GM12878 (cell line): ENCODE measurements around the gene KHDC1L. TPM values are rescaled to one million over a fixed set of nuclear protein-coding genes. Genes with fewer than 3 reads are reported as not detected.

Experiments
- ATAC-seq: fragments of 200-7000 bp; cut with Tn5 transposase; 3 replicates; pipeline ENCODE4 v1.9.1; 2020; ENCODE audit warnings: mild to moderate bottlenecking, moderate library complexity
- BruUV-seq: library from RNA; stranded (reverse); fragments of 400-500 nt; replicated peaks from 2 replicates; lab custom pipeline; 2021; lab: Mats Ljungman, UMichigan
- CTCF ChIA-PET: fragments of 300-600 bp; sonication (Branson Sonifier 250); formaldehyde crosslinking; extraction: SDS; loops from one replicate; lab custom pipeline; 2021; ENCODE audit warnings: inconsistent platforms; lab: Yijun Ruan, JAX
- POLR2A ChIA-PET: fragments of 350-600 bp; formaldehyde crosslinking; extraction: SDS; loops from one replicate; lab custom pipeline; 2021; ENCODE audit warnings: inconsistent platforms; lab: Charles Lee
- RAD21 ChIA-PET: fragments of 300-600 bp; sonication (Branson Sonifier 250); formaldehyde crosslinking; loops from one replicate; lab custom pipeline; 2023; ENCODE audit warnings: antibody characterized with exemption; ENCODE audit not compliant: unreplicated experiment; lab: Charles Lee
- SMC1A ChIA-PET: fragments of 300-600 bp; sonication (Branson Sonifier 250); formaldehyde crosslinking; loops from one replicate; lab custom pipeline; 2023; ENCODE audit not compliant: unreplicated experiment, uncharacterized antibody; lab: Charles Lee
- DNase-seq: peaks from one replicate; pipeline ENCODE4 v3.0.0-alpha.2; 2011; ENCODE audit warnings: low read depth, low spot score
- FAIRE-seq: peaks from 3 replicates; lab custom pipeline; 2011; peaks lifted over from hg19 to GRCh38; lab: Jason Lieb, UNC
- H2AFZ ChIP-seq: 2 replicates; pipeline ENCODE4 v1.6.0; 2011; ENCODE audit warnings: low read depth, low read length, control low read depth; ENCODE audit not compliant: control insufficient read depth
- H3K27ac ChIP-seq: 2 replicates; pipeline ENCODE4 v1.5.1; 2011; ENCODE audit warnings: control low read depth; ENCODE audit not compliant: control insufficient read depth, insufficient read depth
- H3K27me3 ChIP-seq, 2 experiments: replicated peaks in 1 of 2; 2 replicates each; pipeline versions ENCODE4 v1.6.0 to v1.6.1; 2011; ENCODE audit warnings: low read length in 1 of 2; ENCODE audit not compliant: control insufficient read depth in 2 of 2, insufficient read depth in 2 of 2
- H3K36me3 ChIP-seq, 2 experiments: 2 replicates each; pipeline ENCODE4 v1.5.1; 2011; ENCODE audit warnings: low read length in 1 of 2; ENCODE audit not compliant: control insufficient read depth in 2 of 2, insufficient read depth in 2 of 2
- H3K4me1 ChIP-seq: 2 replicates; pipeline ENCODE4 v1.6.1; 2011; ENCODE audit warnings: mild to moderate bottlenecking, low read length, moderate library complexity, mixed read lengths; ENCODE audit not compliant: control insufficient read depth, insufficient read depth
- H3K4me2 ChIP-seq: 2 replicates; pipeline ENCODE4 v1.6.0; 2011; ENCODE audit warnings: control low read depth; ENCODE audit not compliant: control insufficient read depth, insufficient read depth
- H3K4me3 ChIP-seq: fragments of 200-600 bp; sonication (generic); 2 replicates; pipeline ENCODE4 v1.5.1; 2016
- H3K79me2 ChIP-seq: 2 replicates; pipeline ENCODE4 v1.6.0; 2011; ENCODE audit warnings: low read length; ENCODE audit not compliant: control insufficient read depth, insufficient read depth
- H3K9ac ChIP-seq: 2 replicates; pipeline ENCODE4 v1.8.0; 2011; ENCODE audit warnings: low read length, control low read depth, mixed read lengths; ENCODE audit not compliant: control insufficient read depth, insufficient read depth
- H3K9me3 ChIP-seq: replicated peaks from 3 replicates; pipeline ENCODE4 v1.5.1; 2011; ENCODE audit warnings: mild to moderate bottlenecking, low read length; ENCODE audit not compliant: control insufficient read depth, insufficient read depth
- H4K20me1 ChIP-seq: 2 replicates; pipeline ENCODE4 v1.6.0; 2011; ENCODE audit not compliant: control insufficient read depth, insufficient read depth
- BCL11A ChIP-seq: IDR thresholded peaks from 2 replicates; pipeline ENCODE4 v1.6.1; 2011; ENCODE audit warnings: low read depth, low read length
- CEBPZ ChIP-seq: fragments of 150-350 bp; IDR thresholded peaks from 2 replicates; pipeline ENCODE4 v1.6.1; 2016; ENCODE audit warnings: low read depth, low read length
- DPF2 ChIP-seq: fragments of 450-650 bp; IDR thresholded peaks from 2 replicates; pipeline ENCODE4 v1.6.1; 2017; ENCODE audit warnings: mild to moderate bottlenecking
- E2F4 ChIP-seq: IDR thresholded peaks from 2 replicates; pipeline ENCODE4 v1.6.1; 2012; ENCODE audit warnings: low read depth, low read length, improper control_type of control experiment
- FOXK2 ChIP-seq: fragments of 450-650 bp; IDR thresholded peaks from 2 replicates; pipeline ENCODE4 v1.6.1; 2017; ENCODE audit warnings: mild to moderate bottlenecking, moderate library complexity
- JUNB ChIP-seq: IDR thresholded peaks from 2 replicates; pipeline ENCODE4 v1.6.1; 2016; ENCODE audit warnings: antibody characterized with exemption, mild to moderate bottlenecking
- MYC ChIP-seq: IDR thresholded peaks from 2 replicates; pipeline ENCODE4 v1.6.1; 2011; ENCODE audit warnings: mild to moderate bottlenecking, low read length, moderate library complexity, inconsistent platforms; ENCODE audit not compliant: insufficient read depth, insufficient replicate concordance, insufficient read length, severe bottlenecking
- POLR2AphosphoS5 ChIP-seq: IDR thresholded peaks from 2 replicates; pipeline ENCODE4 v1.6.1; 2011; ENCODE audit warnings: mild to moderate bottlenecking, low read length, inconsistent platforms
- POU2F2 ChIP-seq: IDR thresholded peaks from 3 replicates; pipeline ENCODE4 v1.6.1; 2011; ENCODE audit warnings: low read depth, mild to moderate bottlenecking, low read length, borderline replicate concordance
- RB1 ChIP-seq: fragments of 450-650 bp; formaldehyde crosslinking; IDR thresholded peaks from 2 replicates; pipeline ENCODE4 v1.6.1; 2017; ENCODE audit warnings: mild to moderate bottlenecking, borderline replicate concordance
- SUZ12 ChIP-seq: fragments of 200-600 bp; sonication (generic); IDR thresholded peaks from one replicate; pipeline ENCODE4 v1.6.1; 2018; ENCODE audit warnings: antibody characterized with exemption, mild to moderate bottlenecking; ENCODE audit not compliant: unreplicated experiment
- TCF3 ChIP-seq: IDR thresholded peaks from 2 replicates; pipeline ENCODE4 v1.6.1; 2012; ENCODE audit warnings: low read depth, mild to moderate bottlenecking, low read length, borderline replicate concordance; ENCODE audit not compliant: insufficient read depth
- YBX1 ChIP-seq: fragments of 450-650 bp; IDR thresholded peaks from 2 replicates; pipeline ENCODE4 v1.6.1; 2016; ENCODE audit warnings: antibody characterized with exemption
- WGBS: methylation state at CpG from one replicate; pipeline ENCODE4 v1.1.6; 2016; ENCODE audit warnings: low lambda C conversion rate; ENCODE audit not compliant: insufficient replicate concordance, insufficient coverage; ENCODE audit errors: missing lambda C conversion rate; 5-methylcytosine and 5-hydroxymethylcytosine counted together
- in situ Hi-C: fragments of 300-500 bp; cut with MboI; formaldehyde crosslinking; loops from 9 replicates; pipeline ENCODE4 v1.14.3; 2018; ENCODE audit warnings: mixed read lengths
- intact Hi-C: fragments of 100-400 bp; cut with micrococcal nuclease; formaldehyde crosslinking; loops from one replicate; pipeline ENCODE4 v1.14.2; 2022; ENCODE audit not compliant: unreplicated experiment
- polyA plus RNA-seq, 11 experiments: library from polyadenylated mRNA; depleted of rRNA in 4 of 11; unstranded in 6 of 11; stranded (reverse) in 5 of 11; fragments of >200 nt; fragmentation: Nextera tagmentation in 4 of 11; fragmentation: Illumina TruSeq in 1 of 11; extraction: Ambion mirVana in 4 of 11; extraction: Trizol in 1 of 11; gene quantifications; 1 replicate in 1 of 11; 2 replicates in 10 of 11; pipeline versions ENCODE4 v1.2.1 to v1.2.3, GENCODE V29; 2011 to 2016; ENCODE audit warnings: inconsistent platforms in 2 of 11, missing spikeins in 2 of 11, low read depth in 1 of 11
- total RNA-seq, 4 experiments: library from RNA; depleted of rRNA in 3 of 4; stranded (reverse); fragments of >200 nt in 3 of 4; fragmentation: Illumina TruSeq in 1 of 4; extraction: Trizol in 1 of 4; gene quantifications; 2 replicates each; pipeline versions ENCODE4 v1.2.1 to v1.2.3, GENCODE V29; 2013 to 2021

Gene KHDC1L
- total and polyA plus RNA-seq, 10 of the 15 experiments (the other 5 are each of a cell fraction or from before 2014, with no cell fraction given) = 0.12 to 0.37 (median 0.24) TPM; not detected in 4

GRCh38 chr6:73236144-73236750 lies 11.0 kb upstream of the KHDC1L start:
- Histone ChIP-seq H3K27ac (no peak overlapping the region), H3K9ac (no peak overlapping the region), H3K27me3 (no peaks in the 10 kb centered on the region), H3K9me3 (no peaks in the 10 kb centered on the region), H3K4me1 (no peaks in the 10 kb centered on the region), H3K36me3 (no peaks in the 10 kb centered on the region), H3K4me3 (no peak overlapping the region), H3K4me2 (no peak overlapping the region), H3K79me2 (no peaks in the 10 kb centered on the region), H2AFZ (no peak overlapping the region), H4K20me1 (no peaks in the 10 kb centered on the region)
- no TSS peak for BruUV-seq
- CTCF ChIA-PET = interaction anchor here (0.6 to 0.8 kb wide), 2 partner anchors 8 to 723 kb away, joined by 3 to 5 read pairs; no protein-coding TSS in a partner anchor
- no peak for TF ChIP-seq POU2F2
- TF ChIP-seq SUZ12 = no peak
- TF ChIP-seq CEBPZ = no peak
- TF ChIP-seq MYC = no peak
- TF ChIP-seq BCL11A = no peak
- no peak for TF ChIP-seq JUNB
- TF ChIP-seq FOXK2 = no peak
- no peak for TF ChIP-seq E2F4
- no peak for TF ChIP-seq RB1
- TF ChIP-seq TCF3 = no peak
- TF ChIP-seq DPF2 = no peak
- TF ChIP-seq POLR2AphosphoS5 = no peak
- TF ChIP-seq YBX1 = no peak
- WGBS = 87% methylated on average over 4 of the region's 5 CpGs
- POLR2A ChIA-PET = no interaction called here
- ATAC-seq = no peak
- in situ Hi-C loops = no loop called here
- no peak for DNase-seq
- intact Hi-C loops = no loop called here
- RAD21 ChIA-PET = no interaction called here
- no peak for FAIRE-seq
- SMC1A ChIA-PET = no interaction called here
